ENCODE results near the gene CFAP299. TPM values are rescaled to one million over a fixed set of nuclear protein-coding genes. Genes with fewer than 3 reads are reported as not detected.
"Not testable (repeated sequence)": the region's sequence is repeated elsewhere in the genome, so short reads cannot be mapped to it uniquely, and the experiment has no call there.

CFAP299 gene
- total RNA-seq, 1 donor from 2014 or later, result not detected

- H2AFZ ChIP-seq (ENCODE audit: low read depth, low read length), result no peak overlapping the region
- H3K79me2 ChIP-seq (ENCODE audit: insufficient read depth, low read length), result no peaks in the 10 kb centered on the region
- no peaks in the 10 kb centered on the region for H3K27me3 ChIP-seq (ENCODE audit: insufficient read depth, low read length)
- no peaks in the 10 kb centered on the region for H3K9me3 ChIP-seq (ENCODE audit: insufficient read depth, low read depth, low read length)
- no peak overlapping the region for H3K9ac ChIP-seq (ENCODE audit: low read length)
- no peaks in the 10 kb centered on the region for H4K20me1 ChIP-seq (ENCODE audit: insufficient read depth, low read length)
- H3K4me1 Mint-ChIP-seq (ENCODE audit: low read depth, unreplicated experiment), result no peaks in the 10 kb centered on the region
- no peaks in the 10 kb centered on the region for H3K36me3 Mint-ChIP-seq (ENCODE audit: low read depth, unreplicated experiment)
- no peak for DNase-seq (ENCODE audit: low read depth)
- H3K27ac Mint-ChIP-seq (ENCODE audit: unreplicated experiment), result no peak overlapping the region
- no peak for FAIRE-seq
- H3K9me3 Mint-ChIP-seq (ENCODE audit: unreplicated experiment), result peaks cover 6% of the 10 kb centered on the region
- H3K36me3 ChIP-seq (ENCODE audit: insufficient read depth, low read length), result no peaks in the 10 kb centered on the region
- H3K4me3 ChIP-seq (ENCODE audit: insufficient read depth, low read depth, low read length), result no peak overlapping the region
- H3K27me3 Mint-ChIP-seq (ENCODE audit: low read depth, unreplicated experiment), result no peaks in the 10 kb centered on the region
- TF ChIP-seq EZH2 (IDR thresholded peaks at IDR 0.05; ENCODE audit: insufficient read depth, low read length) (no peak), CTCF (IDR thresholded peaks at IDR 0.05; ENCODE audit: insufficient read depth, low read depth, low read length) (no peak)
- no peak overlapping the region for H3K4me2 ChIP-seq (ENCODE audit: low read length)
- no peaks in the 10 kb centered on the region for H3K4me1 ChIP-seq (ENCODE audit: insufficient read depth, low read length)
- H3K4me3 Mint-ChIP-seq (ENCODE audit: unreplicated experiment), result no peak overlapping the region
- H3K27ac ChIP-seq (ENCODE audit: low read depth, low read length), result no peak overlapping the region
Observed at GRCh38 chr4:80655662-80656061, 320.1 kb downstream of the CFAP299 start.

- H3K27ac Mint-ChIP-seq (ENCODE audit: unreplicated experiment); FAIRE-seq; H3K4me3 ChIP-seq (ENCODE audit: insufficient read depth, low read depth, low read length); H3K27me3 Mint-ChIP-seq (ENCODE audit: low read depth, unreplicated experiment); H3K9me3 Mint-ChIP-seq (ENCODE audit: unreplicated experiment); DNase-seq (ENCODE audit: low read depth); H3K4me2 ChIP-seq (ENCODE audit: low read length); H3K79me2 ChIP-seq (ENCODE audit: insufficient read depth, low read length); H3K4me1 Mint-ChIP-seq (ENCODE audit: low read depth, unreplicated experiment); H3K9me3 ChIP-seq (ENCODE audit: insufficient read depth, low read depth, low read length); H3K36me3 Mint-ChIP-seq (ENCODE audit: low read depth, unreplicated experiment); H3K36me3 ChIP-seq (ENCODE audit: insufficient read depth, low read length); H2AFZ ChIP-seq (ENCODE audit: low read depth, low read length); H3K27ac ChIP-seq (ENCODE audit: low read depth, low read length); H3K4me3 Mint-ChIP-seq (ENCODE audit: unreplicated experiment); H3K4me1 ChIP-seq (ENCODE audit: insufficient read depth, low read length); H4K20me1 ChIP-seq (ENCODE audit: insufficient read depth, low read length); H3K9ac ChIP-seq (ENCODE audit: low read length); H3K27me3 ChIP-seq (ENCODE audit: insufficient read depth, low read length): not testable (repeated sequence)
Observed at GRCh38 chr4:80670118-80670517, 334.6 kb downstream of the CFAP299 start.

- Mint-ChIP-seq H3K9me3 (ENCODE audit: unreplicated experiment) (no peaks in the 10 kb centered on the region), H3K4me3 (ENCODE audit: unreplicated experiment) (no peak overlapping the region), H3K36me3 (ENCODE audit: low read depth, unreplicated experiment) (no peaks in the 10 kb centered on the region), H3K27ac (ENCODE audit: unreplicated experiment) (no peak overlapping the region), H3K4me1 (ENCODE audit: low read depth, unreplicated experiment) (no peaks in the 10 kb centered on the region), H3K27me3 (ENCODE audit: low read depth, unreplicated experiment) (no peaks in the 10 kb centered on the region)
- Histone ChIP-seq H3K4me3 (ENCODE audit: insufficient read depth, low read depth, low read length) (no peak overlapping the region), H3K9me3 (ENCODE audit: insufficient read depth, low read depth, low read length) (no peaks in the 10 kb centered on the region), H2AFZ (ENCODE audit: low read depth, low read length) (no peak overlapping the region), H3K79me2 (ENCODE audit: insufficient read depth, low read length) (no peaks in the 10 kb centered on the region), H4K20me1 (ENCODE audit: insufficient read depth, low read length) (no peaks in the 10 kb centered on the region), H3K9ac (ENCODE audit: low read length) (no peak overlapping the region), H3K27me3 (ENCODE audit: insufficient read depth, low read length) (no peaks in the 10 kb centered on the region), H3K4me2 (ENCODE audit: low read length) (no peak overlapping the region), H3K36me3 (ENCODE audit: insufficient read depth, low read length) (no peaks in the 10 kb centered on the region), H3K4me1 (ENCODE audit: insufficient read depth, low read length) (no peaks in the 10 kb centered on the region), H3K27ac (ENCODE audit: low read depth, low read length) (no peak overlapping the region)
- FAIRE-seq (no peak), DNase-seq (ENCODE audit: low read depth) (no peak)
- TF ChIP-seq CTCF (IDR thresholded peaks at IDR 0.05; ENCODE audit: insufficient read depth, low read depth, low read length) (no peak), EZH2 (IDR thresholded peaks at IDR 0.05; ENCODE audit: insufficient read depth, low read length) (no peak)
Observed at GRCh38 chr4:80678413-80678812, 342.9 kb downstream of the CFAP299 start.
